Gastrocnemius medialis (tissue), 4 donors: ENCODE results near the gene IRX1. TPM values are rescaled to one million over a fixed set of nuclear protein-coding genes. Genes with fewer than 3 reads are reported as not detected.

Source experiments
- ATAC-seq, 2 donors: fragments of 150-250 bp; one replicate each; pipeline ENCODE4 v1.9.1; 2016
- DNase-seq, 2 donors: peaks; one replicate each; pipeline ENCODE4 v3.0.0-alpha.2; 2019
- H3K27ac ChIP-seq, 4 donors: fragments of 200-600 bp; sonication (generic); 1 replicate in 1 of 4; 2 replicates in 3 of 4; pipeline ENCODE4 v1.5.1; 2016 to 2018; ENCODE audit warnings: mild to moderate bottlenecking in 2 of 4, moderate library complexity in 1 of 4
- H3K27me3 ChIP-seq, 3 donors: fragments of 200-600 bp; sonication (generic) in 2 of 3; 1 replicate in 1 of 3; 2 replicates in 2 of 3; pipeline versions ENCODE4 v1.5.1 to v1.6.0; 2016 to 2019; ENCODE audit warnings: mild to moderate bottlenecking in 1 of 3, moderate library complexity in 1 of 3
- H3K36me3 ChIP-seq, 2 donors: fragments of 200-600 bp; sonication (generic) in 1 of 2; one replicate each; pipeline ENCODE4 v1.5.1; 2017 to 2018
- H3K4me1 ChIP-seq, 2 donors: fragments of 200-600 bp; sonication (generic) in 1 of 2; one replicate each; pipeline ENCODE4 v1.5.1; 2016 to 2017; ENCODE audit warnings: mild to moderate bottlenecking in 2 of 2
- H3K4me3 ChIP-seq, 4 donors: fragments of 200-600 bp; sonication (generic) in 3 of 4; 1 replicate in 1 of 4; 2 replicates in 3 of 4; pipeline ENCODE4 v1.5.1; 2016 to 2019; ENCODE audit warnings: mild to moderate bottlenecking in 2 of 4
- H3K9me3 ChIP-seq, 3 donors: fragments of 200-600 bp; sonication (generic) in 2 of 3; 1 replicate in 1 of 3; 2 replicates in 2 of 3; pipeline ENCODE4 v1.5.1; 2016 to 2019
- POLR2A ChIP-seq, 2 donors: fragments of 450-650 bp; IDR thresholded peaks; one replicate each; pipeline ENCODE4 v1.6.1; 2017; ENCODE audit warnings: antibody characterized with exemption in 2 of 2, mild to moderate bottlenecking in 2 of 2, moderate library complexity in 2 of 2
- in situ Hi-C, 4 donors: fragments of 200-750 bp; cut with MboI; loops; one replicate each; pipeline versions ENCODE4 v1.15.0 to v1.8.0; 2017; ENCODE audit warnings: low sequenced_read_pairs in 4 of 4
- intact Hi-C: fragments of 100-400 bp; cut with DNase I; formaldehyde crosslinking; loops from one replicate; pipeline ENCODE4 v1.15.1; 2023; ENCODE audit warnings: low total_unique reads
- total RNA-seq, 4 donors: library from RNA; depleted of rRNA; stranded (reverse); fragments of >200 nt; gene quantifications; one replicate each; pipeline versions ENCODE4 v1.1.0 to v1.2.3, GENCODE V29; 2016
- TF ChIP-seq, protein P1 (sequence below), 5 experiments: fragments of 450-650 bp in 3 of 5; fragments of 200-600 bp in 2 of 5; sonication (generic) in 2 of 5; IDR thresholded peaks in 4 of 5; conservative IDR thresholded peaks in 1 of 5; 1 replicate in 4 of 5; 2 replicates in 1 of 5; pipeline ENCODE4 v1.5.1; 2016 to 2019; ENCODE audit warnings: antibody characterized with exemption in 5 of 5, mild to moderate bottlenecking in 3 of 5, moderate library complexity in 3 of 5

IRX1 gene
- total RNA-seq, 4 donors from 2014 or later = not detected

DNA sequence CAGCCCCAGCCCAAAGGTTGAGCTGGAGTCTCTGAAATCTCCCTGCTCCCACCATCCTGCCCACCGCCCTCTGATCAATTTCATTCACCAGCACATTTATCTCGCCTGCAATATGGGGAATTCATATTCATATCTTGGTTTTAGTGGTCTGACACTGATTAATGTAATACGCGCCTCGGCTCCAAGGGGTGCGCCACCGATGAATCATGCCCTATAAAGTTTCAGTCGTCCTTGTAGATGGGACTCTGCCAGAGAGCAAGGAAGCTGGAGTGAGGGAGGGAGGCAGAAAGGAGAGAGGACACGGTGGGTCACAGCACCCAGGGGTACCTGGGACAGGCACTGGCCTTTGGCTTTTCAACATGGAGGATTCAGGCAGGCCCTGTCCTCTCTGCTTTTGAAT lies 8.9 kb downstream of the IRX1 start:
- in situ Hi-C loops (no loop called here), intact Hi-C loops (no loop called here)
- Histone ChIP-seq H3K27me3 (peaks cover 57 to 70% (median 68%) of the 10 kb centered on the region in 3 donors), H3K4me1 (peaks cover 0 to 6% of the 10 kb centered on the region in 2 donors), H3K9me3 (no peaks in the 10 kb centered on the region), H3K27ac (no peak overlapping the region), H3K4me3 (no peak overlapping the region), H3K36me3 (no peaks in the 10 kb centered on the region)
- DNase-seq (no peak), ATAC-seq (no peak)
- TF ChIP-seq, protein P1, sequence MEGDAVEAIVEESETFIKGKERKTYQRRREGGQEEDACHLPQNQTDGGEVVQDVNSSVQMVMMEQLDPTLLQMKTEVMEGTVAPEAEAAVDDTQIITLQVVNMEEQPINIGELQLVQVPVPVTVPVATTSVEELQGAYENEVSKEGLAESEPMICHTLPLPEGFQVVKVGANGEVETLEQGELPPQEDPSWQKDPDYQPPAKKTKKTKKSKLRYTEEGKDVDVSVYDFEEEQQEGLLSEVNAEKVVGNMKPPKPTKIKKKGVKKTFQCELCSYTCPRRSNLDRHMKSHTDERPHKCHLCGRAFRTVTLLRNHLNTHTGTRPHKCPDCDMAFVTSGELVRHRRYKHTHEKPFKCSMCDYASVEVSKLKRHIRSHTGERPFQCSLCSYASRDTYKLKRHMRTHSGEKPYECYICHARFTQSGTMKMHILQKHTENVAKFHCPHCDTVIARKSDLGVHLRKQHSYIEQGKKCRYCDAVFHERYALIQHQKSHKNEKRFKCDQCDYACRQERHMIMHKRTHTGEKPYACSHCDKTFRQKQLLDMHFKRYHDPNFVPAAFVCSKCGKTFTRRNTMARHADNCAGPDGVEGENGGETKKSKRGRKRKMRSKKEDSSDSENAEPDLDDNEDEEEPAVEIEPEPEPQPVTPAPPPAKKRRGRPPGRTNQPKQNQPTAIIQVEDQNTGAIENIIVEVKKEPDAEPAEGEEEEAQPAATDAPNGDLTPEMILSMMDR (IDR thresholded peaks at IDR 0.05 in 4 of 5, conservative IDR thresholded peaks at IDR 0.05 in 1 of 5) = no peak
- TF ChIP-seq POLR2A (IDR thresholded peaks at IDR 0.05) = no peak

DNA sequence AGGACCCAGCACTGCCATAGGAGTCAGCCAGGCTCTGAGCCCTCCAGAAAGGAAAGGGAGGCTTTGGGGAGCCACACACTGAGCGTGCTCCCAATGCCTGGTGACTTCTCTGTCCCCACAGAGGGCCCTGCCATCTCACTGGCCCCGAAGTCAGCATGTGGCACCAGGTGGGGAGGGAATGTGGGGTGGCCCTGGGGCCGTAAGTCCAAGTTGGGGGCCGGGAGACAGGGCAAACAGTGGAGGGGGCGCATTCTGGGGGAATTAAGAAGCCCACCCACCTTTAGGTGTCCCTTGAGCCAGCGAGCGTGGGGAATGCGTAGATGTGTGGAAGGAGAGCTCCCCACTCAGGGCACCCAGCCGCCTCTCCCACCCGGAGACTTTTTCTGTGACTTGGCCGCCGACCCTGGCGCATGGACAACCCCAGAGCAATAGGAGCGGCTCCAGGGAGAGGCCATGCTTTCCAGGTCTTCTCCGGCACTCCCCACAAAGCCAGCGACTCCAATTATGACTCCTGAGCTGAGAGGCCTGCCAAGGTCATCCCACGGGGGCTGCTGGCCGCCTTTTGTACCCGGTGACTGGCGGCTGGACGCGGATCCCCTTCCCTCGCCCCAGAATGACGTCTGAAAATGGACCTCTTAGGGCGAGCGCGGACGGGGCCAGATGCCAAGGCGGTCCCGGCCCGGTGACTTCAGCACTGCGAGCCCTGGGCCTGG lies 9.8 kb downstream of the IRX1 start:
- in situ Hi-C loops (no loop called here), intact Hi-C loops (no loop called here)
- DNase-seq = no peak
- no peak overlapping the region for H3K4me3 ChIP-seq
- no peaks in the 10 kb centered on the region for H3K36me3 ChIP-seq
- no peaks in the 10 kb centered on the region for H3K9me3 ChIP-seq
- no peak for TF ChIP-seq POLR2A (IDR thresholded peaks at IDR 0.05)
- TF ChIP-seq, protein P1 (IDR thresholded peaks at IDR 0.05 in 4 of 5, conservative IDR thresholded peaks at IDR 0.05 in 1 of 5) = no peak
- peaks cover 0 to 6% of the 10 kb centered on the region in 2 donors for H3K4me1 ChIP-seq
- H3K27ac ChIP-seq = no peak overlapping the region
- no peak for ATAC-seq
- peaks cover 52 to 62% (median 58%) of the 10 kb centered on the region in 3 donors for H3K27me3 ChIP-seq

DNA sequence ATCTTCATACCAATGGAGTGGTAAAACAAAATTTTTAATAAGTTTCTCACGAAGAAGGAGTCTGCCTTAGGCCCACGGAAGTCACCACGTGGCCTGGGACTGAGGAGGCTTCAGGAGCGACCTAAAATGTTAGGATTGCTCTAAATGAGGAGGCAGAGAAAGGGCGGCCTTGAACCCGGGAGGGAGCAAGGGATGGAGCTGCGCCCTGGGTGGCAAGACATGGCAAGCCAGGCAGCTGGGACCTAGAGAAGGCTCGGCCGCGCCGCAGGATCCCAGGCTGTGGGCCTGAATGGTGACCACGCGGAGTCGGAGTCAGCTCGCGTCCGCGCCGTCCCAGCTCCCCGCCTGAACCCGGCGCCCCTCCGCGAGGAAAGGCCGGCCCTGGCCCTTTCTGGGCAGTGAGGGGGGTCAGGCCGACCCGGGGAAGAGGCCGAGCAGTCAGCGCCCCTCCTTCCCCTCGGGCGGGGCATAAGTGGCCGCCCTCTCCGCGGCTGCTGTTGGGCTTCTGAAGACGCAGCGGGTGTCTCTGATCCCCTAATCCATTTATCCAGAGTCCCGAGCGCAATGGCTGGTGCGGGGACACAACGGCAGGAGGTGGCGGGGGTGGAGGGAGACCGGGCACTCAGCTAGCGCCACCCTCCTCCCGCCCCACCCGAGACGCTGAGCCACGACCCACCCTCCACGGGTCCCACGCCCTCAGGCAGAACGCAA lies 10.6 kb downstream of the IRX1 start:
- H3K27ac ChIP-seq = no peak overlapping the region
- peaks cover 50 to 54% (median 52%) of the 10 kb centered on the region in 3 donors for H3K27me3 ChIP-seq
- DNase-seq (no peak), ATAC-seq (no peak)
- H3K4me3 ChIP-seq = no peak overlapping the region
- H3K4me1 ChIP-seq = peaks cover 0 to 6% of the 10 kb centered on the region in 2 donors
- H3K36me3 ChIP-seq = no peaks in the 10 kb centered on the region
- H3K9me3 ChIP-seq = no peaks in the 10 kb centered on the region
- TF ChIP-seq POLR2A (IDR thresholded peaks at IDR 0.05) = no peak
- TF ChIP-seq, protein P1 (IDR thresholded peaks at IDR 0.05 in 4 of 5, conservative IDR thresholded peaks at IDR 0.05 in 1 of 5) = no peak
- in situ Hi-C loops = no loop called here
- intact Hi-C loops = no loop called here

DNA sequence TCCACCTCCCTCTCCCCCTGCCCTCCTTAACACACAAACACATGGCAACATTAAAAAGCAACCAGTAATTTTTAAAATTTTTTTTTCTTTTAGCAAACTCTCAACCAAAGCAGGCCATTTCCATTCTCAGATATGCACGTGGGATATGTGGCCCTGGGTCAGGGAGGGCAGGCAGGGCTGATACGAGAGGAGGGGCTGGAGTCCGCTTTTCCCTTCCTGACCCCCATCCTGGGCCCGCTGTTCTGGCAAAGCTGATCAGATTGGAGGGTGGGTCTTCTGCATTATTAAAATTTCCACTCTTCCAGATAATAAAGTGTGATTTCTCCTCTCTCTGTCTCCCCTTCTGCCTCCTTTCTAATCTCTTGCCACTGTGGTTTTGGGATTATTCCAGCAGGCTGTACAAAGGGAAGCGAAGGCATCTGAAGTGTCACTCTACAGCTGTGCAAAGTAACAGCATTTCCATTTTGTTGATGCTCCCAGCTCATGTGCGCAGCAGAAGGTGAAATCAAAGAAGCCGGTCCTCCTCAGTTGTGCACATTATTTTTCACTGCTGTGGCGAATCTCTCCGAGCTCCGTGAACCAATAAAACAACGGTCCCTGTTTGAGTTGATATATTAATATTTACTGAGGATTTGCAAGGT lies 12.0 kb downstream of the IRX1 start:
- H3K27me3 ChIP-seq = peaks cover 36 to 40% (median 40%) of the 10 kb centered on the region in 3 donors
- no peak for ATAC-seq
- in situ Hi-C loops (no loop called here), intact Hi-C loops (no loop called here)
- no peak overlapping the region for H3K4me3 ChIP-seq
- no peak for DNase-seq
- TF ChIP-seq, protein P1 (IDR thresholded peaks at IDR 0.05 in 4 of 5, conservative IDR thresholded peaks at IDR 0.05 in 1 of 5) = no peak
- no peak for TF ChIP-seq POLR2A (IDR thresholded peaks at IDR 0.05)
- no peaks in the 10 kb centered on the region for H3K36me3 ChIP-seq
- H3K9me3 ChIP-seq = no peaks in the 10 kb centered on the region
- H3K4me1 ChIP-seq = no peaks in the 10 kb centered on the region
- H3K27ac ChIP-seq = no peak overlapping the region
